GM21381 (cell line): ENCODE measurements around the gene FCF1.
"Not testable (repeated sequence)": the region's sequence is repeated elsewhere in the genome, so short reads cannot be mapped to it uniquely, and the experiment has no call there.

Source experiments
- ATAC-seq: cut with Tn5 transposase; IDR thresholded peaks from one replicate; pipeline ENCODE4 v1.9.1; 2021; ENCODE audit warnings: mild to moderate bottlenecking, moderate library complexity; ENCODE audit not compliant: unreplicated experiment

The FCF1 gene

GRCh38 chr14:74697976-74698375 is 15.0 kb upstream of the FCF1 start:
- ATAC-seq: no peak

- ATAC-seq: no peak
Measured at GRCh38 chr14:74698465-74698864, 14.5 kb upstream of the FCF1 start.

- no peak for ATAC-seq
Measured at GRCh38 chr14:74702293-74702692, 10.7 kb upstream of the FCF1 start.

GRCh38 chr14:74703043-74703442 is 9.9 kb upstream of the FCF1 start:
- ATAC-seq: no peak

GRCh38 chr14:74704656-74705055 is 8.3 kb upstream of the FCF1 start:
- ATAC-seq: no peak

GRCh38 chr14:74705613-74706500 is 7.1 kb upstream of the FCF1 start:
- no peak for ATAC-seq

- no peak for ATAC-seq
Measured at GRCh38 chr14:74710480-74710879, 2.5 kb upstream of the FCF1 start.

- no peak for ATAC-seq
Measured at GRCh38 chr14:74711651-74712050, 1.3 kb upstream of the FCF1 start.

GRCh38 chr14:74713395-74713735 is 421 bp downstream of the FCF1 start:
- ATAC-seq: no peak

GRCh38 chr14:74720526-74720925 is 7.6 kb downstream of the FCF1 start:
- no peak for ATAC-seq

- ATAC-seq: no peak
Measured at GRCh38 chr14:74723134-74723533, 10.2 kb downstream of the FCF1 start.

- ATAC-seq: no peak
Measured at GRCh38 chr14:74732387-74732786, 19.4 kb downstream of the FCF1 start.

GRCh38 chr14:74733221-74733620 is 20.3 kb downstream of the FCF1 start:
- ATAC-seq: no peak

- ATAC-seq: no peak
Measured at GRCh38 chr14:74735125-74735524, 22.2 kb downstream of the FCF1 start.

- ATAC-seq: no peak
Measured at GRCh38 chr14:74737753-74738325, 24.9 kb downstream of the FCF1 start.

- ATAC-seq: no peak
Measured at GRCh38 chr14:74739293-74740030, 26.5 kb downstream of the FCF1 start.

- no peak for ATAC-seq
Measured at GRCh38 chr14:74747237-74747636, 34.3 kb downstream of the FCF1 start.

- no peak for ATAC-seq
Measured at GRCh38 chr14:74754157-74754556, 41.2 kb downstream of the FCF1 start.

GRCh38 chr14:74754899-74755298 is 42.0 kb downstream of the FCF1 start:
- no peak for ATAC-seq

- ATAC-seq: no peak
Measured at GRCh38 chr14:74756326-74756725, 43.4 kb downstream of the FCF1 start.

GRCh38 chr14:74758505-74758904 is 45.6 kb downstream of the FCF1 start:
- ATAC-seq: not testable (repeated sequence)
